ENCODE data around the gene BMP7.

The BMP7 gene

DNA sequence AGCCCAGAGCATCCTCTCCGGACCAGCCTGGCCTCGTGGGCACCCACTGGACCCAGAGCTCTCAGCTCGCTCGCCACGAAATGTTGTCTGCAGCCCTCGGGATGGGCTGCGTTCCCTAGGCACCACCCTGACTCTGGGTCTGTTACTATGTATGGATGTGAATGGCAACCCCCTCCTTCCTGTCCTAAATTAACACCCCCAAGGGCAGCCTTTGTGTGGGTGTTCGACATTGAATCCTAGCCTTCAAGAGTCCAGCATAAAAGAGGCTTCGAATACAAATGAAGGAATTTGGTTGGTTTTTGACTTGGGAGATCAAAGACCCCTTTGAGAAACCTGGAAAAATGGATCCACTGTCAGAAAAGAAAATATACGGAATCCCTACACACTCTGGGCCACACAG is 86.1 kb downstream of the BMP7 start:
- no peaks in the 10 kb centered on the region for H3K4me1 Mint-ChIP-seq
- ATAC-seq (replicated peaks; ENCODE audit: extremely low read depth, poor library complexity, severe bottlenecking): no peak
- no peak overlapping the region for H3K4me3 Mint-ChIP-seq
- DNase-seq (ENCODE audit: low spot score in 2 of 2): no peak
- H3K27me3 Mint-ChIP-seq: peaks cover 63% of the 10 kb centered on the region
- no peaks in the 10 kb centered on the region for H3K9me3 Mint-ChIP-seq
- H3K27ac Mint-ChIP-seq (ENCODE audit: low read depth): no peak overlapping the region
- no peaks in the 10 kb centered on the region for H3K36me3 Mint-ChIP-seq (ENCODE audit: insufficient read depth)

DNA sequence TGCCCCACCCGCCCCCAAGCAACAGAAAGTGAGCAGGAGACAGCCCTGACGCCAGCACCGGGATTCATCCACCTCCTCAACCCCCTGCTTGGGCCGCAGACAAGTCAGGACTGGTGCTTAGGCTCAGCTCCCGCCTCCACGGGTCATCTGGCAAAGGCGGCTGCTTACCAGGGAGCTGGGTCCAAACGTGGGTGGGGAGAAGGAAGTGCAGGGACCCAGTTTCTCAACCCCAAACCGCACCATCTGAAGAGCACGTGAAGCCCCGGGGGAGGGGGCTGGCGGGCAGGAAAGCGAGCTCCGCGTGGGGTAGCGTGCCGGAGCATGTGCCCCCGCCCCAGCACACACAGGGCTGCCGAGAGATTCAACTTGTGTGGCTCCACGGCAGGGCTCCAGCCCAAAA is 87.2 kb downstream of the BMP7 start:
- Mint-ChIP-seq H3K4me1 (no peaks in the 10 kb centered on the region), H3K36me3 (ENCODE audit: insufficient read depth) (no peaks in the 10 kb centered on the region), H3K9me3 (no peaks in the 10 kb centered on the region), H3K27me3 (peaks cover 66% of the 10 kb centered on the region), H3K4me3 (no peak overlapping the region), H3K27ac (ENCODE audit: low read depth) (no peak overlapping the region)
- ATAC-seq (replicated peaks; ENCODE audit: extremely low read depth, poor library complexity, severe bottlenecking): no peak
- no peak for DNase-seq (ENCODE audit: low spot score in 2 of 2)

DNA sequence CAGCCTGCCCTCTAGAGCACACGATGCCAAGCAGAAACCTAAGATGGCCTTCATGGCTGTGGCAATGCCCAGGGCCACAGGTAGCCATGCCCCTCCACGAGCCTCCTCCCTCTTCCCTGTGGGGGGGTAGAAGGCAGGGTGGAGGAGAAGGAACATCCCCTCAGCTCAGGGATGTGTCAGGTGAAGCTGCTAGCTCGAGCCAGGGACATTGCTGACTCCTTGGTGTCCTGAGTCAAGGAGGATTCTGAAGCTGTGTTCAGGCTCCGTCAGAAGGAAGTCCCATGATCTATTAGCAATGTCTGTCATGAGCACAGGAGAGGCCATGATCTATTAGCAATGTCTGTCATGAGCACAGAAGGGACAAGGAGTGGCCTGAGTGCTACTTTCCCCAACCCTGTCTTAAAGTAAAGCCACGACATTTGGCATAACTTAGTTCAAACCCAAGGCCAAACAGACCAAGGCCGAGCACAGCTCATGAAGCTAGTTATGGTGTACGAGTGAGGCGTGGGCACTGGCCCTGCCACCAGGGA is 87.8 kb downstream of the BMP7 start:
- Mint-ChIP-seq H3K27me3 (peaks cover 61% of the 10 kb centered on the region), H3K27ac (ENCODE audit: low read depth) (no peak overlapping the region), H3K4me3 (no peak overlapping the region), H3K9me3 (no peaks in the 10 kb centered on the region), H3K36me3 (ENCODE audit: insufficient read depth) (no peaks in the 10 kb centered on the region), H3K4me1 (no peaks in the 10 kb centered on the region)
- DNase-seq (ENCODE audit: low spot score in 2 of 2) (no peak), ATAC-seq (replicated peaks; ENCODE audit: extremely low read depth, poor library complexity, severe bottlenecking) (no peak)

DNA sequence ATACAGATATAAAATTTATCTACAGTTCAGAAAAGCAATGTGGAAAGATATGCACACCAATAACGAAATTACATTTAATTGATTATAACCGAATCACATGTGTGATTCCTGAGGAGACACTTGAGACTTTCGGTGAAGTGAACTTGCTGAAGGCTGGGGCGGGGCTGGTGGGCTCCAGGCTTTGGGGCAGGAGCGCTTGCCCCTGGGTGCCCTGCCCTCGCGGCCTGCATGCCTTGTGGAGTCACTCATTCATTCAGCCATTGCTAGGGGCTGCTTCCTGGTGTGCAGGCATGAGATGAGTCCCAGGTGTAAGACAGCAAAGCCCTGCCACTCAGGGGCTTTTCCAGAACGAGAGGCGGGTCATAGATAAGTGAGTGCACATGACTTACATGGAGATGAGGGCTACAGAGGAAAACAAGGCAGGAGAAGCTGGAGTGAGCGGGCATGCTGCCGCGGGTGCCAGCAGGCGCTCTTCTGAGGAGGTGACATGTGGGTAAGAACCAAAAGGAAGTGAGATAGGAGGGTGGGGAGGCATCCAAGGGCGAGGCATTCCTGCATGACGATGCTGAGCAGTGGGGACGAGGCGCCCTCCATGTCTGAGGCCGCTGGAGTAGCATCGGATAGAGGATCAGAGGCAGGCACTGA is 88.7 kb downstream of the BMP7 start:
- Mint-ChIP-seq H3K9me3 (no peaks in the 10 kb centered on the region), H3K36me3 (ENCODE audit: insufficient read depth) (peaks cover 4% of the 10 kb centered on the region), H3K4me1 (no peaks in the 10 kb centered on the region), H3K4me3 (no peak overlapping the region), H3K27ac (ENCODE audit: low read depth) (no peak overlapping the region), H3K27me3 (peaks cover 56% of the 10 kb centered on the region)
- ATAC-seq (replicated peaks; ENCODE audit: extremely low read depth, poor library complexity, severe bottlenecking) (no peak), DNase-seq (ENCODE audit: low spot score in 2 of 2) (no peak)

DNA sequence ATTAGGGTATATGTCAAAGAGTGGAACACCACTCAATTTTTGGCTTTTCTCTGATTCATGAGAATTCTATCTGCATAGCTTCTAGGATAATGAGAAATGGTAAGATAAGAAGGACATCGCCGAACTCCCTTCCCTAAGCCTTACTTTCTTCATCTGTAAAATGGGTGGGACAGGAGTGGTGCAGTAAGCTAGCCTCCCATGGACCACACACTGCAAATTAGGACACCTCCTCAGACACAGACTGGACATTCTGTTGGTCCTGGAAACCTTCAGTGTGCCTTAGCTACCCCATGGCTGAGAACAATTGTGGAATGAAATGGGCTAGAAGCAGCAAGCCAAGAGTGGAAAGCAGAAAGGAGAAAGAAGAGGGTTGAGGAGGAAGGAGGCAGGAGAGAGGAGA is 89.6 kb downstream of the BMP7 start:
- H3K27me3 Mint-ChIP-seq: peaks cover 54% of the 10 kb centered on the region
- no peaks in the 10 kb centered on the region for H3K9me3 Mint-ChIP-seq
- H3K4me1 Mint-ChIP-seq: no peaks in the 10 kb centered on the region
- no peak overlapping the region for H3K27ac Mint-ChIP-seq (ENCODE audit: low read depth)
- no peak overlapping the region for H3K4me3 Mint-ChIP-seq
- no peak for DNase-seq (ENCODE audit: low spot score in 2 of 2)
- H3K36me3 Mint-ChIP-seq (ENCODE audit: insufficient read depth): peaks cover 5% of the 10 kb centered on the region
- ATAC-seq (replicated peaks; ENCODE audit: extremely low read depth, poor library complexity, severe bottlenecking): no peak

DNA sequence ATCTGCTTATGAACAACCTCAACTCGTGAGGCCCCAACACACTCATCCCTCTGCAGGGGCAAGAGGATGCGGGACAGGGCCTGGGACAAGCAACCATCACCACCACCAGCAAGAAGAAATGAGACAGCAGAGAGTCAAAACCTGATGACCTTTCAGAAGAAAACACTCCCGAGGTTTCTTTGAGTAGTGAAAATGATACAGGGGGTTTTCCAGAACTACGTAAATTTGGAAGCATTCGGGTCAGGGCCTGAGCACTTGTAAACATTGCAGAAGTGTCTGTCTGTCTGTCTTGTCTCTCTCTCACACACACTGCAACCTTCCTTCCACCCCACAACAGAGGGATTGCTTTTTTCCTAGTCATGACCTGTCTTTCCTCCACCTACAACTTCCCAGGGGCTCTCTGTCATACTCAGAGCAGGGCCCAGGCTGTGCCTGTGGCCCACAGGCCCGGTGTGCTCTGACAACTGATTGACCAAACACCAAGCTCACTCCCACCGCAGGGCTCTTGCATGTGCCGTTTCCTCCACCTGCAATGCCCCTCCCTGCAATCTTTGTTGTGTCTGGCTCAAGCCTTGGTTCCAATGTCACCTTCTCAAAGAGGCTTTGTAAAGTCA is 90.9 kb downstream of the BMP7 start:
- Mint-ChIP-seq H3K27ac (ENCODE audit: low read depth) (peak overlapping the region; percentile 85), H3K9me3 (no peaks in the 10 kb centered on the region), H3K36me3 (ENCODE audit: insufficient read depth) (peaks cover 5% of the 10 kb centered on the region), H3K4me3 (no peak overlapping the region), H3K4me1 (no peaks in the 10 kb centered on the region), H3K27me3 (peaks cover 46% of the 10 kb centered on the region)
- DNase-seq (ENCODE audit: low spot score in 2 of 2) (no peak), ATAC-seq (replicated peaks; ENCODE audit: extremely low read depth, poor library complexity, severe bottlenecking) (no peak)

DNA sequence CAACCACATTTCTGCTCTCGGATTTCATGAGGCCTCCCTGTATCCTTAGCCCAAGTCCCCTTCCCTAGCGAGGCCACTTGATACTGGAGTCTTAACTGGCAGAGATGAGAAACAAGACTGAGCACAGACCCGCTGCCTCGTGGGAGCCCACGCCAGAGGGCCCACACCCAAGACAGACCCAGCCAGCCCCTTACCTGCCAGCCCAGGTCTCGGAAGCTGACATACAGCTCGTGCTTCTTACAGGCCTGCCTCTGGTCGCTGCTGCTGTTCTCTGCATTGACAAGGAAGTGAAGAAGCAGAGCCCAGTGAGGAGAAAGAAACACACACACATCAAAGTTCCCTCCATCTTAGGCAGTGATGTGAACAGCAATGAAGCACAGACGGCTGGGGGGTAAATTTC is 91.7 kb downstream of the BMP7 start:
- Mint-ChIP-seq H3K27me3 (peaks cover 38% of the 10 kb centered on the region), H3K36me3 (ENCODE audit: insufficient read depth) (peaks cover 5% of the 10 kb centered on the region), H3K9me3 (no peaks in the 10 kb centered on the region), H3K4me1 (no peaks in the 10 kb centered on the region), H3K4me3 (no peak overlapping the region), H3K27ac (ENCODE audit: low read depth) (no peak overlapping the region)
- no peak for ATAC-seq (replicated peaks; ENCODE audit: extremely low read depth, poor library complexity, severe bottlenecking)
- DNase-seq (ENCODE audit: low spot score in 2 of 2): no peak

DNA sequence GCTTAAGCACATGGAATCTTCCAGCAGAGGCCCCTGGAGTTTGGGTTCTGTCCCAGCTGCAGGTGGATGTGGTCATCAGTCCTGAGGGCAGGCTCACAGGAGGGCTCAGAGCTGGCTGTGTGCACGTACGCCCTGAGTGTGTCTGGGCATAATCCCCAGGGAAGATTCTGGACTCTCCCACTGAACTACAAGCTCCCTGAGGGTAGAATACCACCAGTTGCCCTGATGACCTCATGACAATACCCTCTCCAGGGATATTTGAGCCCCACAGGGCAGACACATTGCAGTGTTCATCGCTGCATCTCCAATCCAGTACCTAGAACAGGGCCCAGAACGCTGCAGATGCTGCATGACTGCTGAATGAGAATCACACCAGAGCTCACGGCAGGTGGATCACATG is 92.5 kb downstream of the BMP7 start:
- peaks cover 5% of the 10 kb centered on the region for H3K36me3 Mint-ChIP-seq (ENCODE audit: insufficient read depth)

DNA sequence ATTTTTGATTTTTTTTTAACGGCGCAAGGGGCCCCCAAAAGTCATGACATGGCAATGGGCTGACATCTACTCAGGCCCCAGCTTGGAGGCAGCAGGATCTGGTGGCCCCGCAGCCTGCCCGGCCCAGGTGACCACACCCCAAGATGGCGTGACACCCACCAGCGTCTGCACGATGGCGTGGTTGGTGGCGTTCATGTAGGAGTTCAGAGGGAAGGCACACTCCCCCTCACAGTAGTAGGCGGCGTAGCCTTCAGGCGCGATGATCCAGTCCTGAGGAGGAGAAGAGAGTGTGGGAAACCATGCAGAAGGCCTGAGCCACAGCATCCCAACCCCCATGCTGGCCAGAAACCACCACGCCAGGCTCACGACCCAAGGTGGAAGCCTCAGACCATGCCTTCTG is 93.4 kb downstream of the BMP7 start:
- no peaks in the 10 kb centered on the region for H3K9me3 Mint-ChIP-seq
- no peak overlapping the region for H3K4me3 Mint-ChIP-seq
- ATAC-seq (replicated peaks; ENCODE audit: extremely low read depth, poor library complexity, severe bottlenecking): no peak
- H3K36me3 Mint-ChIP-seq (ENCODE audit: insufficient read depth): peaks cover 5% of the 10 kb centered on the region
- DNase-seq (ENCODE audit: low spot score in 2 of 2): no peak
- H3K27me3 Mint-ChIP-seq: peaks cover 34% of the 10 kb centered on the region
- no peaks in the 10 kb centered on the region for H3K4me1 Mint-ChIP-seq
- no peak overlapping the region for H3K27ac Mint-ChIP-seq (ENCODE audit: low read depth)

More for the DNA sequence above, 92.5 kb downstream of the BMP7 start:
- Mint-ChIP-seq H3K27ac (ENCODE audit: low read depth) (no peak overlapping the region), H3K9me3 (no peaks in the 10 kb centered on the region), H3K4me1 (no peaks in the 10 kb centered on the region), H3K27me3 (peaks cover 38% of the 10 kb centered on the region), H3K4me3 (no peak overlapping the region)
- no peak for DNase-seq (ENCODE audit: low spot score in 2 of 2)
- ATAC-seq (replicated peaks; ENCODE audit: extremely low read depth, poor library complexity, severe bottlenecking): no peak

DNA sequence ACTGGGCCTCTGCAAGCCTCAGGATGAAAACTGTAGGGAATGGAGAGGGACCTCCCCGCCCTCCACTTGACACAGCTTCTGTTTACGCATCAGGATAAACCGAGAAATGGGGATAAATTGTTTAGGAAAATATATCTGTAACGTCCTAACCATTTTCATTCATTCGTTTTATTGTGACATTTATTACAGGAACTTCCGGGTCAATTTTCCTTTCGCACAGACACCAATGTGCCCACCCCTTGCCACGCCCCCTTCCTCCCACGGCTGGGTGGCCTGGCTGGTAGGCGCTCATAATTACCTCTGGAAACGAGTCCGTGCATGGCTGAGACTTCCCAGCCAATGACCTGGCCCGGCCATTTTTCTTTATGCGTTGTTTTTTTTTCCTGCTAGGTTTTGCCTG is 96.1 kb downstream of the BMP7 start:
- Mint-ChIP-seq H3K4me1 (no peaks in the 10 kb centered on the region), H3K9me3 (no peaks in the 10 kb centered on the region), H3K4me3 (no peak overlapping the region), H3K36me3 (ENCODE audit: insufficient read depth) (peaks cover 5% of the 10 kb centered on the region), H3K27ac (ENCODE audit: low read depth) (no peak overlapping the region), H3K27me3 (peaks cover 13% of the 10 kb centered on the region)
- ATAC-seq (replicated peaks; ENCODE audit: extremely low read depth, poor library complexity, severe bottlenecking) (no peak), DNase-seq (ENCODE audit: low spot score in 2 of 2) (no peak)

DNA sequence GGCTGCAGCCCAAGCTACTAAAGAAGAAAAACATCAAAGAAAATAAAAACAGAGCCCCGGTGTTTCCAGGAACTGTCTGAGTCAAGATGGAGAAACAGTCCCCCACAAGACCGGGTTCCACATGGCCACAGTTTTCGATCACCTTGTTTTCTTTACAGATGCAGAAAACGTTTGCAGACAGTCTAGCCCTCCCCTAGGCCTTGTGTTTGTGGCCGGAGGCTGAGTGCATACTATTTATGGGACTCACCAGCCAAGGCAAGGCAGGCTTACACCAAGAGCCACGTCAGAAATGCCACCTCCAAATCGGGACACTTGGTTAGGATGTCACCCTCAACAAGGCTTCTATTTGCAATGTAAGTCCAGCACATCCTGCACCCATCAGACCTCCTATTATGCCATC is 97.3 kb downstream of the BMP7 start:
- ATAC-seq (replicated peaks; ENCODE audit: extremely low read depth, poor library complexity, severe bottlenecking) (no peak), DNase-seq (ENCODE audit: low spot score in 2 of 2) (no peak)
- H3K36me3 Mint-ChIP-seq (ENCODE audit: insufficient read depth): peaks cover 5% of the 10 kb centered on the region
- H3K27me3 Mint-ChIP-seq: peaks cover 8% of the 10 kb centered on the region
- no peak overlapping the region for H3K4me3 Mint-ChIP-seq
- no peaks in the 10 kb centered on the region for H3K4me1 Mint-ChIP-seq
- peaks cover 5% of the 10 kb centered on the region for H3K9me3 Mint-ChIP-seq
- no peak overlapping the region for H3K27ac Mint-ChIP-seq (ENCODE audit: low read depth)

DNA sequence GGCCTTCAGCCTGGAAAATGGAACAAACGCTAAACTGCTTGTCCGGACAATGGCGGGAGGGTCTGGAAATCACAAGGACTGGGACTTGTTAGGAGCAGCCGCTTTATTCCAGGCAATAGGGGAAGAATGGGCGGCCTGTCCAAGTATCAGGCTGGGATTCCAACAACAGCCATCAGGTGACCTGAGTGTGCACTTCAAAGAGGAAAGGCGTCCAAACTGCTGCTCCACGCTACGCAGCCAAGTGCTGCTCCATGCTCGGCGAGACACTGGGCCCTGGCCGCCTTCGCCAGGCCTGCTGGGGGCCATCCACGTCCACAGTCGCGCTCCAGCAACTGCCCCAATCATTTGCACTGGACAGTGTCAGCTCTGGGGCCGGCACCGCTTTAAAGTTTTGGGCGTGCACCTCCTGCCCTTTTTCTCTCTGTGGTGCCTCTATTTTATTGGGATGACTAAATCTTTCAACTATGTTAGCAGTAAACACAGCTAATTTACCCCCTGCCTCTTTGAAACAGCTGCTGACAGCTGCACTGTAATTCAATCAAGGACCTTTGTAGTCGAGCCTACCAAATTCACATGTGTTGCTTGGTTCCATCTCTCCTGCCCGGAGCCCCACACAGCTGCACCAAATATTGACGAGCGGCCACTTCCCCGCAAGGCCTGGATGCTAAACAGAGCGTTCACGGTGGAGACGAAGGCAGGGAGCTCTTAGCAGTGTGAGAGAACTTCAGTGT is 98.3 kb downstream of the BMP7 start:
- no peaks in the 10 kb centered on the region for H3K4me1 Mint-ChIP-seq
- peaks cover 5% of the 10 kb centered on the region for H3K9me3 Mint-ChIP-seq
- DNase-seq (ENCODE audit: low spot score in 2 of 2): no peak
- H3K4me3 Mint-ChIP-seq: no peak overlapping the region
- ATAC-seq (replicated peaks; ENCODE audit: extremely low read depth, poor library complexity, severe bottlenecking): no peak
- H3K36me3 Mint-ChIP-seq (ENCODE audit: insufficient read depth): peaks cover 4% of the 10 kb centered on the region
- H3K27ac Mint-ChIP-seq (ENCODE audit: low read depth): no peak overlapping the region
- H3K27me3 Mint-ChIP-seq: peaks cover 8% of the 10 kb centered on the region

DNA sequence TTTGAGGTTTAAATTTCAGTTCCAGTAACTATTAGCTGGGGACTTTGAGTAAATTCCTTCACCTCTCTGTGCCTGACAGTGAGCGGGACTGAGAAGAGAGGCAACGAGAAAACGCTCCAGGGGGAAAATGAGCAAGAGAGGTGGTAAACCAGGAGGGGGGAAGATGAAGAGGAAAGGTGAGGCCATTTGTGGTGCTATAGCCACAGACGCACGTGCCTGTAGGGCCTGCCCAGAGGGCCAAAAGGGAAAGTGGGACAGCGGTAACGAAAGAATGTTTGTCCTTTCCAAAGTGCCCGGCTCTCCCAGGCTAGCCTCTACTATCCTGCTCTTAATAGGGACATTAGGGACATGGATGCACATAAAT is 99.2 kb downstream of the BMP7 start:
- Mint-ChIP-seq H3K4me1 (no peaks in the 10 kb centered on the region), H3K27me3 (peaks cover 8% of the 10 kb centered on the region), H3K27ac (ENCODE audit: low read depth) (no peak overlapping the region), H3K9me3 (peaks cover 5% of the 10 kb centered on the region), H3K36me3 (ENCODE audit: insufficient read depth) (no peaks in the 10 kb centered on the region), H3K4me3 (no peak overlapping the region)
- no peak for ATAC-seq (replicated peaks; ENCODE audit: extremely low read depth, poor library complexity, severe bottlenecking)
- no peak for DNase-seq (ENCODE audit: low spot score in 2 of 2)

All from central memory CD8-positive, alpha-beta T cell (primary cell).